Astrocyte of the hippocampus (primary cell): ENCODE data around the gene MRC2.
"Not testable (repeated sequence)": the region's sequence is repeated elsewhere in the genome, so short reads cannot be mapped to it uniquely, and the experiment has no call there.

Source experiments
- DNase-seq: peaks from one replicate; pipeline ENCODE4 v3.0.0; 2011; ENCODE audit warnings: low read depth, low spot score

The MRC2 gene

GRCh38 chr17:62696726-62697490, 69.4 kb downstream of the MRC2 start:
- DNase-seq, result no peak

DNA sequence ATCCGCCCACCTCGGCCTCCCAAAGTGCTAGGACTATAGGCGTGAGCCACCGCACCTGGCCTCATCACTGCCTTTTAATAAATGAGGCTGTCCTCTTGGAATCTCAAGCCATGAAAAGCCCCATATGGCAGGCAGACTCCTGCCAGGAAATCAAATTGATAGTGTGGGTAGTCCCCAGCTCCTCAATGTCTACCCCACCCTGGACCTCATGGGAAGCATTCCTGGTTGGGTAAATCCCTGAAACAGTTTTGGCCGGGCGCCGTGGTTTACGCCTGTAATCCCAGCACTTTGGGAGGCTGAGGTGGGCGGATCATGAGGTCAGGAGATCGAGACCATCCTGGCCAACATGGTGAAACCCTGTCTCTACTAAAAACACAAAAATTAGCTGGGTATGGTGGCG, 71.0 kb downstream of the MRC2 start:
- DNase-seq, result not testable (repeated sequence)

DNA sequence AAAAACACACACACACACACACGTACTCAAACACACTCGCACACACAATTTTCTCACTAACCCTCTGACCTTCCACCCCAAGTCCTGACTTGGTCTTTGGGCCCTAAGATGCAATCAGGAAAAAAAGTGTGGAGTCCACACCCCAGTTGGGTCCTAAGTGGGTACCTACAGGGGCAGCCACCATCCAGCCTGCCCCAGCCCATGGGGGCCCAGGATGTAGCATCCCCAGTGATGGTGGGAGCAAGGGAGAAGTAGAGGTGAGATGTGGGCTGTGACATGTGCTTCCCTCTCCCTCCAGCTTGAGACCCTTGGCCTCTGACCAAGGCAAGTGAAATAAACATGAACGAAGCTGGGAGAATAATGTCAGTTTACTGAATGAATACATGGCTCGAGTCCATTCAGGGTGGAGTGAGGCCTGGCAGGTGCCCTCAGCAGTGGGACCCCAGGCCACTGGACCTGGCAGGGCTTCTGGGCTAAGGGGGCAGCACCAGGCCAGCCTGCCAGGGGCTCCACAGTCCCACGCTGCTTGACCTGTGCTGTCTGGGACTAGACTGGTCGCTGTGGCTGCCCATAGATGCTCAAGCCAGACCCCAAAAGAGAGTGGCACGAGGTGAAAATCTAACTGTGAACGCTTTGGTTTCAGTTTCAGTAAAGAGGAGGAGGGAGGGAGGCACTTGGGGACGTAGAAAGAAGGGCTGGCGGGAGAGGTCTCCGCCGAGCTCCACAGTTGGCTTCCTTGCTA, 73.7 kb downstream of the MRC2 start:
- no peak for DNase-seq

DNA sequence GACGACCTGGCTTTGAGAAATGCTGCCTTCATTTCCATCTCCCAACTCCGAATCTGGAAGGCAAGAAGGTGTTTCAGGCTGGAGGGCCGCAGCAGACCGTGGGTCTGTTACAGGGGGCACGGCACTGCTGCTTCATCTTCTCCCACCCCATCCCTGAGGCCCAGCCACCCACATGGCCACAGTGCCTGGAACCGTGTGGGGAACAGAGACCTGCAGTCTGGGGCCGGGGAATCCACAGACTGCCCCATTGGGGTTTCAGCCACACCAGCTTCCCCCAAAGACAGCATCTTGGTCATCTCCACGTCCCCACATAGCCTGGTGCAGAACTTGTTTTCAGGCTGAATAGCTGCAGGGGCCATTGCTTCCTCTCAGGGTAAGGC, 74.2 kb downstream of the MRC2 start:
- no peak for DNase-seq

- no peak for DNase-seq
Measured at GRCh38 chr17:62702746-62703260, 75.3 kb downstream of the MRC2 start.

- DNase-seq, result peak; percentile 75
Measured at GRCh38 chr17:62703261-62703775, 75.8 kb downstream of the MRC2 start.

- peak; percentile 92 for DNase-seq
Measured at GRCh38 chr17:62703776-62704380, 76.4 kb downstream of the MRC2 start.

GRCh38 chr17:62704381-62704971, 77.0 kb downstream of the MRC2 start:
- peak; percentile 79 for DNase-seq

DNA sequence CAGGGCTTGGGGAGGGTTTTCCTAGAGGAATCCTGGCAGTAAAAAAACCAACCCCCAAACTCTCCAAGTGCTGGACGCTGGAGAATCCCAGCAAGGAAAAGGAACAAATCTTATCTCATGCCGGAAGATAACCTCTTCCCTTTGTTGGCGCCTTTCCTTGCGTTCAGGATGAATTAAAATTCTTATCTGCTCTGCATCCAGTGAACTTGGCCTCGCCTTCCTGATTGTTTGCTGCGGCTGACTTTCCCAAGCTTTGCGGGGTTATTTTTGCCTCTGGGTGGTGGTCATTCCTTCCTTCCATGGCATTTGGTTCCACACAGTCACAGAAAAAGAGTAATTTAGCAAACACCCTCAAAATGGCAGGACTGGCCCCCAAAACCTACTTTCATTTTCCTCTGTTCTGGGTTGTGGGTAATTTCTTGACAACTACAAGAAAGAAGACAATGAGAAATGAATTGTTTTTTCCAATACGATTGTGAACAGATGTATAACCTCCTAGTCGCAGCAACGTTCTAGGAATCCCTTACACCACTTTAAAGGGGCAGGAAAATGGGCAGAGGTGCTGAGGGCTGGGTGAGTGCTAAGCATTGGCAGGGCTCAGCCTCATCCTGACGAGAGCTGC, 77.8 kb downstream of the MRC2 start:
- DNase-seq, result peak; percentile 67

- DNase-seq, result peak; percentile 72
Measured at GRCh38 chr17:62705778-62706597, 78.5 kb downstream of the MRC2 start.

DNA sequence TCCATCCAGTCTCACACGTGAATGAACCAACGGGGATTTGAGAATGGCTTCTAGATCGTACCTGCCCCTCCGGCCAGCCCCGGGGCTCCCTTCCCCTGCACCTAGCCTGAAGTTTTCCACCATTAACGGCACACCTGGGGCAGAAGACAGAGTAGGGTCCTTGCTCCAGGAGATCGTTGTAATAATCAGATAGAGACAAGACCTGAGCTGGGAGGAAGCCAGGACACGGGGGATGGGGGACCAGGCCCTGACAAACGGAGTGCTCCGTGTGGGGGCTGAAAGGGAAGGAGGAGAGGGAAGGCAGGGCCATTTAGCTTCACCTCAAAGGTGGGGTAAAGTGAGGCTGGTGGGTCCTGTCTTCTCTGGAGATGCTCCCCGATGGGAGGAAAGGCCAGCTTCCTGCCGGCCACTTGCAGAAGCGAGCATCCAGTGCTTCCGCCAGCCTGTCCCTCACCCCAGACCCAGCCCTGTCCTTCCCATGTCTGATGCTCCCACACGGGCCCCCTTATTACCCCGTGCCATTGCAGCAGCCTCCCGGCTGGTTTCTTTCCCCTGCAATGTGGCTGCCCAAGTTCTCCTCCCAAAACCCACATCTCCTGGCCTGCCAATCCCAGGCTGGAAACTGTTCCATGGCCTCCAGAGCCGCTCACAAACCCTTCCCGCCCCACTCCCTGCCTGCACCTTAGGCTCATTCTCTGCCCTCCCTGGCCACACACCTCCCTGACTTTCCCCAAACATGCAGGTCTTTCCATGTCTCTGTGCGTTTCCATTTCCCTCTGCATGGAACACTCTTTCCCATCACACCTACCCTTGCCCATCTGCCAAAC, 79.3 kb downstream of the MRC2 start:
- DNase-seq, result no peak

GRCh38 chr17:62707425-62707739, 79.9 kb downstream of the MRC2 start:
- DNase-seq, result no peak

DNA sequence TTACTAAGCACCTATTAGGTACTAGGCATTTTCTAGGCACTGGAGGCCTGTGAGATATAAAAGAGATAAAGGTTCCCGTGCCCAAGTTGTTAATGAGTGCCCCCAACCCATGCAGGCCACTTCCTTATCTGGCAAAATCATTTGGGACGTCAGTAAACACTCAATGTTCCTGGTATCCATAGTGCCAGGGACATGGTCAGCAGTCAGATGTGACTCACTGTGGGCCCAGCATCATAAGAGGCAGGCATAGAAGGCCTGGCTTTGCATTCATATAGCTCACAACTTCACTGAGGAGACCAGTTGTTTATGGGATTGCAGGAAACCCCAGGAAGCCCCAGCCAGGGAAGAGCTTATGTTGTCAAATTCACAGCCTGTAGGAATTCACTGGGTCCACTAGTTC, 81.1 kb downstream of the MRC2 start:
- DNase-seq, result no peak

DNA sequence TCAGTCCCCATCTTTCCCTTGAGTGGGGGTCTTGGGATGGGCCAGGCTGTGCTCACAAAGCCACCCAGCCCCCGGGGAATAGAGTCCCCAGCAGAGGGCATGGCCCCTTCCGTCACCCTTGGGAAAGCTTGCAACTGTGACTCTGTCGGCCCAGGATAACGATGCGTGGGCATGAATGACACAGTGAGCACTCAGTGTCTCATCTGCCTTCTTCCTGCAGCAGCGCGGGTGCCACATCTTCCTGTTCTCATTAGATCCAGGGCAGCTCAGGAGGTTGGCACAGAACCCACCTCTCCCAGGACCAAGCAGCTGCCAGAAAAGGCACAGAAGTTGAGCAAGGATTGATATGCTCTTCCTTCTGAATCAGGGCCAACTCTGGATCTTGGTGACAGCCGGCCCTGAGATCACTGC, 84.7 kb downstream of the MRC2 start:
- no peak for DNase-seq

DNA sequence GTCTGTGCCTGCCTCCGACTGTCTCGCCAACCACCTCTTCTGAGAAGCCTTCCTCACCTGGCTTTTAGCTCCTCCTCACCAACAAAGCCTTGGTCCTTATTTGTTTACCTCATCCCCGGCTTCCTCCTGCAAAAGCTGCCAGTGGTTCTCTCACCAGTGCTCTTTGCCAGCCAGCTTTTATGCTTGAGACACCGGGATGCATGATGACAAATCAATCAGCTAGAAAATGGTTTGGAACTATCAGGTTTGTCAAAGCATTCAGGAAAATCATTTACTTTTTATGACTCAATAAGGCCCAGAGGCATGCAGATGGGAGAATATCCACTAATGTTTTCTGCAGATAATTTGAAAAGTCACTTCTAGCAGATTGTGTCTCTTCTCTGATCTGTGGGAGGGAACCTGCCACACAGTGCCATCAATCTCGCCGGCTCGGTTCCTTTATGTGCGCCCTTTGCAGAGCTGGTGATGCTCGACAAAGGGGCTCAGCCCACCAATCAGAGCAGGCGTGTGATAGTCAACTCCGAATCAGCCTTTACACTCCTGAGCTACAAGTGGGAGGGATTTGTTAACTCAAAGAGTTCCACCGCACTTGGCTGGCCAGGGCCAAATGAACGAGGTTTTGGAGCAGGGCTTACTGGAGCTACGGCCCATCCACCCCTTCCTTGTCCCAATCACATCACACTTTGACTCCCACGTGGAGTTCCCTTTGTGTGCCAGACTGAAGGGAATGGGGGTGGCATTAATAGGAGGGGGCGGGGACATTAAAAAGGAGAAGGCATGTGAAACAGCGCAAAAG, 85.8 kb downstream of the MRC2 start:
- DNase-seq, result no peak

GRCh38 chr17:62714016-62714777, 86.7 kb downstream of the MRC2 start:
- DNase-seq, result no peak

DNA sequence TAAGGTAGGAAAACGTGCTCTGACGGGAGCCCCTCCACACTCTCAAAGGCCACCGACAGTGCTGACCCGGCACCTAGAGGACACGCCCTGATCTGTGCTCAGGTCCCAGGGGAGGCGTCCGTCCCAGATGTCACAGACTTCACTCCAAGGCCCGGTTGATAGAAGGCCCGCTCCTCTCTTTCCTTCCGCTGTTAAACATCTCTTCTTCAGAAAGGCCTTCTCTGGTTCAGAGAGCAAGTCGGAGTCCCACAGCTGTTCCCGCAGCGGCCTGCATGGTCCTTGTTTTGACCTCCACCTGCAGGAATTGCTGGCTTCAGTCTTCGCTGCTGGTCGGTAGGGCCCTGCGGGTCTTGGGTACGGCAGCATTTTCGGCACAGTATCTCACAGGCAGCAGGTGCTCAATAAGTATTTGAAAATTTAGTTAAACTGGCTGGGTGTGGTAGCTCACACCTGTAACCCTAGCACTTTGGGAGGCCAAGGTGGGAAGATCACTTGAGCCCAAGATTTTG, 88.5 kb downstream of the MRC2 start:
- DNase-seq, result no peak
